Trophoblast cell (in vitro differentiated cells and primary cell): Measurements from ENCODE around the gene MGAT5.

Source experiments
- DNase-seq, 2 donors: peaks; one replicate each; pipeline ENCODE4 v3.0.0-alpha.2; 2016
- H2AFZ ChIP-seq: 2 replicates; pipeline ENCODE4 v1.6.1; 2013; ENCODE audit warnings: low read length, moderate library complexity, mild to moderate bottlenecking; ENCODE audit not compliant: insufficient read depth, poor library complexity
- H2AK5ac ChIP-seq: 2 replicates; pipeline ENCODE4 v1.6.1; 2013; ENCODE audit warnings: mild to moderate bottlenecking, low read length
- H2BK120ac ChIP-seq: 2 replicates; pipeline ENCODE4 v1.6.1; 2013; ENCODE audit warnings: low read length, mild to moderate bottlenecking, moderate library complexity; ENCODE audit not compliant: insufficient read depth, poor library complexity
- H2BK12ac ChIP-seq: 2 replicates; pipeline ENCODE4 v1.6.1; 2013; ENCODE audit warnings: mild to moderate bottlenecking, low read length, moderate library complexity
- H2BK5ac ChIP-seq: 2 replicates; pipeline ENCODE4 v1.6.1; 2013; ENCODE audit warnings: low read length, low read depth, moderate library complexity, mild to moderate bottlenecking; ENCODE audit not compliant: poor library complexity
- H3K14ac ChIP-seq: 2 replicates; pipeline ENCODE4 v1.6.1; 2013; ENCODE audit warnings: mild to moderate bottlenecking, low read length
- H3K18ac ChIP-seq: 2 replicates; pipeline ENCODE4 v1.6.1; 2013; ENCODE audit warnings: mild to moderate bottlenecking, low read length
- H3K23ac ChIP-seq: 2 replicates; pipeline ENCODE4 v1.6.1; 2013; ENCODE audit warnings: low read length
- H3K27ac ChIP-seq: 2 replicates; pipeline ENCODE4 v1.5.1; 2013; ENCODE audit warnings: low read depth, mild to moderate bottlenecking, inconsistent platforms, low read length, moderate library complexity
- H3K27me3 ChIP-seq: 2 replicates; pipeline ENCODE4 v1.6.1; 2013; ENCODE audit warnings: inconsistent platforms, mild to moderate bottlenecking, low read length, moderate library complexity; ENCODE audit not compliant: insufficient read depth
- H3K36me3 ChIP-seq, 2 experiments: 1 replicate in 1 of 2; 2 replicates in 1 of 2; pipeline ENCODE4 v1.6.1; 2013; ENCODE audit warnings: low read length in 2 of 2, mild to moderate bottlenecking in 2 of 2, moderate library complexity in 1 of 2; ENCODE audit not compliant: insufficient read depth in 2 of 2, control insufficient read depth in 1 of 2
- H3K4ac ChIP-seq: 2 replicates; pipeline ENCODE4 v1.6.1; 2013; ENCODE audit warnings: low read depth, mild to moderate bottlenecking, low read length, moderate library complexity
- H3K4me1 ChIP-seq, 2 experiments: 1 replicate in 1 of 2; 2 replicates in 1 of 2; pipeline ENCODE4 v1.6.1; 2013; ENCODE audit warnings: low read length in 2 of 2, mild to moderate bottlenecking in 2 of 2, moderate library complexity in 1 of 2; ENCODE audit not compliant: insufficient read depth in 2 of 2, control insufficient read depth in 1 of 2
- H3K4me2 ChIP-seq: 2 replicates; pipeline ENCODE4 v1.6.1; 2013; ENCODE audit warnings: inconsistent platforms, mild to moderate bottlenecking, low read length, moderate library complexity
- H3K4me3 ChIP-seq: 2 replicates; pipeline ENCODE4 v1.5.1; 2013; ENCODE audit warnings: mild to moderate bottlenecking, low read depth, low read length, inconsistent platforms
- H3K79me1 ChIP-seq: one replicate; pipeline ENCODE4 v1.6.1; 2013; ENCODE audit warnings: low read length
- H3K79me2 ChIP-seq: 2 replicates; pipeline ENCODE4 v1.6.1; 2013; ENCODE audit warnings: low read length, mild to moderate bottlenecking; ENCODE audit not compliant: control insufficient read depth, insufficient read depth, poor library complexity
- H3K9ac ChIP-seq: 2 replicates; pipeline ENCODE4 v1.6.1; 2013; ENCODE audit warnings: mild to moderate bottlenecking, low read length
- H3K9me3 ChIP-seq: 2 replicates; pipeline ENCODE4 v1.6.1; 2013; ENCODE audit warnings: low read depth, mild to moderate bottlenecking, control low read depth, inconsistent platforms, low read length; ENCODE audit not compliant: insufficient read depth
- H4K12ac ChIP-seq: 2 replicates; pipeline ENCODE4 v1.6.1; 2013; ENCODE audit warnings: low read depth, mild to moderate bottlenecking, low read length, moderate library complexity
- H4K8ac ChIP-seq: 2 replicates; pipeline ENCODE4 v1.6.1; 2013; ENCODE audit warnings: low read depth, mild to moderate bottlenecking, low read length, moderate library complexity
- H4K91ac ChIP-seq: one replicate; pipeline ENCODE4 v1.6.1; 2013; ENCODE audit warnings: low read depth, mild to moderate bottlenecking, low read length, moderate library complexity
- WGBS: extraction: QIAGEN DNeasy Blood & Tissue Kit; methylation state at CpG from one replicate; pipeline ENCODE4 v1.1.7; 2013; ENCODE audit warnings: missing lambda C conversion rate; ENCODE audit not compliant: insufficient read length, insufficient coverage; ENCODE audit errors: extremely low coverage; 5-methylcytosine and 5-hydroxymethylcytosine counted together

The MGAT5 gene

DNA sequence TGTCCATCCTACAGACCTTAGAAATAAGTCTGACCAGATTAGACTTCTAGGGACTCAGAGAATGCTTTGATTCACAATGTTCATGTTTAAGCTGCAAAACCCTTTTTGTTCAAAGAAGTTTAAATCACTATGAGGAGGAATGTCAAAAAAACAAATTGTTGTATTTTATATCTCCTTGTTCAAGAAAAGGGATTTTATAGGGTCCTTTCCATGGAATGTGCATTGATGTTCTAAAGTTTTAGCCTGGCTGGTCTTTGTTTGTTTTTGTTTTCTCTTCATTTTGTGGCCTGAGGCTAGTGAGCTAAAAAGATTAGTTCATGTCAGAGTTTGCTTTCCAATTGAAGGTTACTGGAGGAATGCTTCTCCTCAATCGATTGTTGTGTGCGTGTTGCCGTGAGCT lies 77.2 kb downstream of the MGAT5 start:
- H2AFZ ChIP-seq, result no peak overlapping the region
- H3K18ac ChIP-seq, result no peak overlapping the region
- no peak overlapping the region for H3K4ac ChIP-seq
- no peak overlapping the region for H3K9ac ChIP-seq
- no peak overlapping the region for H2AK5ac ChIP-seq
- H4K12ac ChIP-seq, result no peak overlapping the region
- H3K14ac ChIP-seq, result no peak overlapping the region
- H2BK12ac ChIP-seq, result no peak overlapping the region
- H3K27ac ChIP-seq, result no peak overlapping the region
- peaks cover 2 to 3% of the 10 kb centered on the region in 2 experiments for H3K4me1 ChIP-seq
- no peak overlapping the region for H2BK120ac ChIP-seq
- no CpG with 5 or more reads among the region's 3 CpGs for WGBS
- H3K4me2 ChIP-seq, result no peak overlapping the region
- H3K79me1 ChIP-seq, result no peaks in the 10 kb centered on the region
- no peak for DNase-seq
- H3K36me3 ChIP-seq, result no peaks in the 10 kb centered on the region
- no peak overlapping the region for H4K8ac ChIP-seq
- no peak overlapping the region for H3K23ac ChIP-seq
- no peak overlapping the region for H2BK5ac ChIP-seq
- no peak overlapping the region for H3K4me3 ChIP-seq
- no peaks in the 10 kb centered on the region for H3K9me3 ChIP-seq
- H3K27me3 ChIP-seq, result no peaks in the 10 kb centered on the region
- no peak overlapping the region for H4K91ac ChIP-seq
- no peaks in the 10 kb centered on the region for H3K79me2 ChIP-seq

DNA sequence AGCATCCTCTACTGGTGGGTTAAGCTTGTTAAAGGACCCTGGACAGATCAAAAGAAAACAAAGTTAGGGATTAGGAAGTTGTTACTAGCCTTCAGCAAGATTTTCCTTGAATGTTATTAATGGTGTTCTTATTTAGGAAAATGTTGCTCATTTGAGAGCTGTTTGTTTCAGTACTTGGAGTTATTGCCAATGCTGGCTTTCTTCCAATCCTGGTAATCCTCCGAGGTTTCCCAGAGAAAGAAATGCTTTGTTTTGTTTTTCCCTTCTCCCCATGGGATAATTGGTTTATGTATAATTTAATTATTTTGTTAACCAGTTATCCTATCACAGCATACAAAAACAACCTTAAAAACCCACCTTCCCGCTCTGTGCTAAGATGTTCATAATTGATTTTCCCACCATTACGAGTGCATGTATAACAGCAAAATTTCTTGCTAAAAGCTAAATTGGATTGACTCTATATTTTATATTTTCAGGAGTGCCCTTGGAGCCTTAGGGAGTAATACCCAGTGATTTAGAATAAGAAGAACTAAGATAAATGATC lies 79.8 kb downstream of the MGAT5 start:
- Histone ChIP-seq H2AK5ac (no peak overlapping the region), H3K36me3 (no peaks in the 10 kb centered on the region), H3K9ac (no peak overlapping the region), H4K91ac (no peak overlapping the region), H2AFZ (no peak overlapping the region), H3K9me3 (no peaks in the 10 kb centered on the region), H2BK5ac (no peak overlapping the region), H3K14ac (no peak overlapping the region), H3K27me3 (no peaks in the 10 kb centered on the region), H4K12ac (no peak overlapping the region), H3K27ac (no peak overlapping the region), H2BK12ac (no peak overlapping the region), H2BK120ac (no peak overlapping the region), H3K4me3 (no peak overlapping the region), H3K4me1 (peaks cover 2 to 3% of the 10 kb centered on the region in 2 experiments), H3K4ac (no peak overlapping the region), H4K8ac (no peak overlapping the region), H3K18ac (no peak overlapping the region), H3K23ac (no peak overlapping the region), H3K79me1 (no peaks in the 10 kb centered on the region), H3K79me2 (no peaks in the 10 kb centered on the region), H3K4me2 (no peak overlapping the region)
- no CpG with 5 or more reads among the region's 3 CpGs for WGBS
- DNase-seq, result no peak

DNA sequence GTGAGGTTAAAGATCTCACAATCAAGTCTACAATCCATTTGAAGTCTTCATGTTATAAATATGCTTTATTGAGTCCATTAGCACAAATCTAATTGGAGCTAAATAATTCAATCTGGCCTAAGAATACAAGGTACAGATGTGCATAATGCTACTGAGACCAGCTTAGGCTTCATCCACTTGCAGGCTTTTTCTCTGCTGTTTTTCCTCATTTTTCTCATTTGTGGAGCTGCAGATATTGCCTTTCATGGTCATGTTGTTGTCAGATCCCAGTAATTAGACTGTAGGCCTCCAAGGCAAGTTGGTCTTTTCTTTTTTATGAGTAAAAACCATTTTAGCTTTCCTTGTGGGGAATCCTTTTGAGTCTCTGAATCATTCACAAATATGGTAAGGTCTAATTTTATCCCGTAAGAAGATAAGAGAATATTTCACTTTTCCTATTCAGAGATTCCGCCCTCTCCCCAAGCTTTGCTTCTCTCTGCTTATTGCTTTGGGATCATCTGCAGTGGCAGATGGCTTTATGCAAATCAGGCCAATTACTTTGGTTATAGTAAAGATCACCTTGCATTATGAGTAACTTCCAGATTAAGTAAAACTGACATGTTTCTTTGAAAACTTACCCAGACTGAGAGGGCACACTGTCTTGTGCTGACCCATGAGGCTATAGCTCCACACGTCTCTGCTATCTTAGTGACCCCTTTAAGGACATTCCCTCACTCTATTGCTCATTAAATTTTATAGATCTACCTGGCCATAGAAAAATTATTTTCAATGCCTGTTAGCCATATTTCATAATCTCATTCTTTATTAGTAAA lies 80.9 kb downstream of the MGAT5 start:
- Histone ChIP-seq H3K27ac (no peak overlapping the region), H2BK12ac (no peak overlapping the region), H3K79me1 (no peaks in the 10 kb centered on the region), H4K8ac (no peak overlapping the region), H3K14ac (no peak overlapping the region), H3K4ac (no peak overlapping the region), H3K4me3 (no peak overlapping the region), H2BK5ac (no peak overlapping the region), H3K36me3 (no peaks in the 10 kb centered on the region), H2AK5ac (no peak overlapping the region), H4K12ac (no peak overlapping the region), H3K9ac (no peak overlapping the region), H3K18ac (no peak overlapping the region), H3K27me3 (no peaks in the 10 kb centered on the region), H3K4me1 (peaks cover 2 to 3% of the 10 kb centered on the region in 2 experiments), H4K91ac (no peak overlapping the region), H3K4me2 (no peak overlapping the region), H3K23ac (no peak overlapping the region), H2BK120ac (no peak overlapping the region), H3K9me3 (no peaks in the 10 kb centered on the region), H2AFZ (no peak overlapping the region), H3K79me2 (no peaks in the 10 kb centered on the region)
- no peak for DNase-seq
- no CpG with 5 or more reads among the region's 3 CpGs for WGBS

DNA sequence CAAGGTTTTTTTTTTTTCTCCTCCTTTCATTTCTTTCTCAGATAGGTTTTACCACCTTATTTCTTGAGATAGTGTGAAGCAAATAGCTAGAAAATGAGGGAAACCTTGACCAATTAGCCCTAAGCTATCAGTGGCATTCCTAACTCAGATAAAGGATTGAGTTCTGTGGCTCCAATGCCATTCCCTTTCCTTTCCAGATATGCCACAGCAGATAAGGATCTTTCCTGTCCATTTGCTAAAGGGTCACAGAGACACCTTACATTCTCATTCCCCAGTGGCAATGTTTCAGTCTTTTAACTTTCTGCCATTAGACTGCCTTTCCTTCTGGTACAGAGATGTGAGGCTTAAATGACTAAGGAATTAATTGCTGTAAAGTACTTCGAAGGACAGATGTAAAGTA lies 81.7 kb downstream of the MGAT5 start:
- Histone ChIP-seq H3K23ac (no peak overlapping the region), H3K79me2 (no peaks in the 10 kb centered on the region), H3K36me3 (no peaks in the 10 kb centered on the region), H3K4me1 (peaks cover 2 to 3% of the 10 kb centered on the region in 2 experiments), H2BK120ac (no peak overlapping the region), H3K4me3 (no peak overlapping the region), H3K27ac (no peak overlapping the region), H3K4ac (no peak overlapping the region), H2AFZ (no peak overlapping the region), H2AK5ac (no peak overlapping the region), H3K9me3 (no peaks in the 10 kb centered on the region), H3K9ac (no peak overlapping the region), H3K79me1 (no peaks in the 10 kb centered on the region), H4K12ac (no peak overlapping the region), H2BK5ac (no peak overlapping the region), H4K8ac (no peak overlapping the region), H2BK12ac (no peak overlapping the region), H4K91ac (no peak overlapping the region), H3K27me3 (no peaks in the 10 kb centered on the region), H3K14ac (no peak overlapping the region), H3K4me2 (no peak overlapping the region), H3K18ac (no peak overlapping the region)
- WGBS, result no CpG with 5 or more reads among the region's 1 CpG
- no peak for DNase-seq
